GM12872 (cell line): ENCODE results near the gene PITPNB.

Experiments used
- CTCF ChIP-seq: IDR thresholded peaks from 3 replicates; pipeline ENCODE4 v1.5.1; 2011; ENCODE audit warnings: low read depth, mild to moderate bottlenecking, low read length, moderate library complexity; ENCODE audit not compliant: insufficient read depth

PITPNB gene

DNA sequence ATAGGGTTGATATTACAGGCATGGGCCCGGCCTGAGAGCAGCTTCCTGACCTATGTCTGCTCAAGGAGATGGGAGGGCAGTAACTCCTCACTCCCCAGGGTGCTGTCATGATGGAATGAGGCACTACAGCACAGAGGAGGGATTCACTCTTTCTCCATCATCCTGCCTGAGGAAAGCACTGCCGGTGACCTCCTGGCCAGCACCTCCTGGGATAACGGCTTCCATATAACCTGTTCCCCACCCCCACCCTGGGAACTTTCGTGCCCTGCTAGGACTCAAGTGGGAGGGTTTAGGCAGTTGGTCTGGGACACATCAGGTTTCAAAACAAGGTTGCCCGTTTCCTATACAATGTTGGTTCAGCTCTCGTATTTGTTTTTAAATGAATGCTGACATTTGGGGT lies 74.8 kb downstream of the PITPNB start:
- TF ChIP-seq CTCF: no peak

DNA sequence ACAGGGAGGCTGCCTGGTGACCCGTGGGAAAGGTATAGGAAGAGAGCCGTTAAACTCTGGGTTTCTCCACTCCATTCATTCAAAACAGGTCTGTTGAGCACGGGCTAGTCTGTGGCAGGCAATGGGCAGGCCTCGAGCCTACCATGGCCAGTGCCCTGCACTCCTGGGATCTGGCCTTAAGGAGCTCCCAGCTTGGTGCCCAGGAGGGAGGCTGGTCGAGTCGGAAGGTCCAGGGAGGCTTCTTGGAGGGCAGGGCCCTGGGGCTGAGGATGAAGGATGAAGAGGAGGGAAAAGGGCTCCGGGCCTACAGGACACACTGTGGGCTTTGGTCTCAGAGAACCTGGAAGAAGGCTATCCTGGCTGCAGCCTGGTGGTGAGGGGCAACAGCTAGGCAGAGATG lies 75.6 kb downstream of the PITPNB start:
- no peak for TF ChIP-seq CTCF

DNA sequence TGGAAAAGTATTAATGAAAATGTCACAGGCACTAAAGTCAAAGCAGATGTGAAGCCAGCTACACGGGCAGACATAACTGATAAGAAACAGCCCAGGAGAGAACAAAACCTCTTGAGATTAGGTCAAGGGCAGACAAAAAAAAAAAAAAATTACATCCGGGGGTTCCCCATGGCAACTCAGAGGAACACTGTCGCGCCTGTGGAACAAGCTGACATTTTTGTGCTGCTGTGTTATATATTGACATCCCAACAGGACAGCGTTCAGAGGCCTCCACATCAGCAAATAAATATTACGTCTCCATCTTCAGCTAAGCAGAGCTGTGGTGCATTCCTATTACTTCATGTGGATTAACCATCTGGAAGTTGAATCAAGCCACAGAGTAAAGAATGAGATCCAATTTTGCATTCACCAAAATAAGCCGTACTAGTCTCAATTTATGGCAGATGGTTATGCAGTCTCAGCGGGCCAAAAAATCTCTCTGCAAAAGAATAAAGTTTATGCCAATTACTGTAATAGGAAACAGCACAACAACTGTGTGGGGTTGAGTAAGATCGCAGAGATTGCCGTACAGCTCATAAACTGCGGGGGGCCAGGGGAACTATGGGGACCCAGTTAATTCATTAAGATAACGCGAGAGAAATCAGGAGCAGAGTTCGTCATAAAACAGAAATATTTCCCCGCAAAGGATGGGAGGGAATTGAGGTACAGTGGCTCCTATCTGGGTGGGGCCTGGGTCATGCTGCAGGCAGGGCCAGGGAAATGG lies 76.2 kb downstream of the PITPNB start:
- no peak for TF ChIP-seq CTCF

- TF ChIP-seq CTCF: no peak
These were observed 76.9 kb downstream of the PITPNB start for GRCh38 chr22:27842201-27842600.

- no peak for TF ChIP-seq CTCF
These were observed 78.6 kb downstream of the PITPNB start for GRCh38 chr22:27840436-27840835.

GRCh38 chr22:27839057-27839660 lies 79.9 kb downstream of the PITPNB start:
- no peak for TF ChIP-seq CTCF

DNA sequence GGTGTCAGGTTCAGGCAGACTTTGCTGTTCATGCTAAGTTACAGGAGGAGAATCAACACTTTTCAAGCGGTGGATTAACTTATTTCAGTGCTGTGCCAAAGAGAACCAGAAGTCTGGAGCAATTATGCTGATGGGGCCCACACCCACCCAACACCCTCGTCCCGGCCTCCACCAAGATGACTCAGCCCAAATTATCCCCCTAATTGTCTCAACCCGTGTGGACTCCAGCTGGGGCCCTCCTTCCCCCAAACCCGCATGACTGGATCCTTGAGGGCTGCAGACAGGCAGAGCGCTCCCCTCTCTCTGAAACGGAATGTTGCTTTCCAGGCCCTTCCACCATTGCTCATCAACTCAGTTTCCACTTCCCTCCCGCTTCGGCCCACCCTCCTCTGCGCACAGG lies 82.9 kb downstream of the PITPNB start:
- TF ChIP-seq CTCF: no peak
